Measurements from ENCODE around the gene FEZ2. TPM values are rescaled to one million over a fixed set of nuclear protein-coding genes. Genes with fewer than 3 reads are reported as not detected.

Gene FEZ2
- total RNA-seq = 10 to 100 TPM; 12.7 to 19.1 TPM

GRCh38 chr2:36597532-36598377 is at the start of gene FEZ2:
Gene FEZ2 (minus strand): TSS chr2:36598168. CDS start chr2:36598142, 26 bp downstream.
- TF ChIP-seq CTCF (IDR thresholded peaks at IDR 0.05) (no peak), POLR2A (IDR thresholded peaks at IDR 0.05) (peak in 2 of 3 donors; percentile 55 to 61)
- no peaks in the 10 kb centered on the region for H3K9me3 ChIP-seq
- H3K4me3 ChIP-seq = peak within 1 kb of the TSS; percentile 62 to 100
- peak within 1 kb of the TSS; percentile 83 to 96 (median 88) for H3K27ac ChIP-seq
- no peaks in the 10 kb centered on the region for H3K36me3 ChIP-seq (replicated peaks in 1 of 2; ENCODE audit: insufficient read depth in 1 of 2, low read depth in 2 of 2)
- ATAC-seq (peak; percentile 97), DNase-seq (peak; percentile 72 to 78 (median 75))
- WGBS, 2 donors = 0 to 1% methylated on average over 22 to 74 of the region's 81 CpGs
- H3K4me1 ChIP-seq = peaks cover 28% of the 10 kb centered on the region
- H3K27me3 ChIP-seq = no peaks in the 10 kb centered on the region
- intact Hi-C loops (cut with DNase I) = no loop called here

GRCh38 chr2:36634981-36635597 is 37.1 kb upstream of the FEZ2 start:
- intact Hi-C loops (cut with DNase I) = no loop called here
- ATAC-seq = no peak
- Histone ChIP-seq H3K4me1 (peaks cover 4% of the 10 kb centered on the region), H3K27me3 (no peaks in the 10 kb centered on the region), H3K9me3 (peaks cover 0 to 6% (median 0%) of the 10 kb centered on the region in 3 donors), H3K4me3 (no peak overlapping the region), H3K27ac (peak overlapping the region in 2 of 4 donors; percentile 2 to 8), H3K36me3 (replicated peaks in 1 of 2; ENCODE audit: insufficient read depth in 1 of 2, low read depth in 2 of 2) (no peaks in the 10 kb centered on the region)
- DNase-seq = no peak
- 59 to 64% methylated on average over 3 of the region's 3 CpGs for WGBS, 2 donors
- TF ChIP-seq CTCF (IDR thresholded peaks at IDR 0.05) = no peak
- no peak for TF ChIP-seq POLR2A (IDR thresholded peaks at IDR 0.05)

- H3K4me1 ChIP-seq = peaks cover 4% of the 10 kb centered on the region
- peaks cover 0 to 6% (median 0%) of the 10 kb centered on the region in 3 donors for H3K9me3 ChIP-seq
- TF ChIP-seq CTCF (IDR thresholded peaks at IDR 0.05) (no peak), POLR2A (IDR thresholded peaks at IDR 0.05) (no peak)
- no peak overlapping the region for H3K4me3 ChIP-seq
- no peaks in the 10 kb centered on the region for H3K36me3 ChIP-seq (replicated peaks in 1 of 2; ENCODE audit: insufficient read depth in 1 of 2, low read depth in 2 of 2)
- H3K27ac ChIP-seq = no peak overlapping the region
- ATAC-seq = no peak
- intact Hi-C loops (cut with DNase I) = no loop called here
- no peaks in the 10 kb centered on the region for H3K27me3 ChIP-seq
- WGBS, 2 donors = 73 to 86% methylated on average over 2 of the region's 2 CpGs
- DNase-seq = no peak
Observed at GRCh38 chr2:36633470-36634092, 35.6 kb upstream of the FEZ2 start.

GRCh38 chr2:36626756-36627155 is 28.8 kb upstream of the FEZ2 start:
- Histone ChIP-seq H3K27ac (no peak overlapping the region), H3K36me3 (replicated peaks in 1 of 2; ENCODE audit: insufficient read depth in 1 of 2, low read depth in 2 of 2) (no peaks in the 10 kb centered on the region), H3K27me3 (no peaks in the 10 kb centered on the region), H3K9me3 (peaks cover 0 to 12% (median 0%) of the 10 kb centered on the region in 3 donors), H3K4me3 (no peak overlapping the region), H3K4me1 (no peaks in the 10 kb centered on the region)
- TF ChIP-seq CTCF (IDR thresholded peaks at IDR 0.05) (no peak), POLR2A (IDR thresholded peaks at IDR 0.05) (no peak)
- DNase-seq = no peak
- intact Hi-C loops (cut with DNase I) = no loop called here
- no peak for ATAC-seq
- 70 to 73% methylated on average over 3 of the region's 3 CpGs for WGBS, 2 donors
